Measurements from ENCODE around the gene AP1G2. TPM values are rescaled to one million over a fixed set of nuclear protein-coding genes. Genes with fewer than 3 reads are reported as not detected.

Gene AP1G2
- total RNA-seq, 1 experiment from 2014 or later = 155 TPM

GRCh38 chr14:23602181-23603095 lies 34.8 kb upstream of the AP1G2 start:
- ChIA-PET RAD21 (ENCODE audit: low non-redundant PET in 1 of 2, low total read pairs in 2 of 2, uncharacterized antibody in 2 of 2, unreplicated experiment in 2 of 2) (interaction anchor here in 1 of 2 experiments (0.6 kb wide), 1 partner anchor 297 kb away, joined by 4 read pairs; no protein-coding TSS in a partner anchor), POLR2A (no interaction called here), CTCF (interaction anchor here (1.1 kb wide), 1 partner anchor 14 kb away, joined by 3 read pairs; no protein-coding TSS in a partner anchor)
- H3K4me2 ChIP-seq (ENCODE audit: low read length) = no peak overlapping the region
- H3K9ac ChIP-seq (ENCODE audit: low read length) = no peak overlapping the region
- intact Hi-C loops (cut with micrococcal nuclease) = no loop called here
- no peak for TF ChIP-seq RAD21 (IDR thresholded peaks at IDR 0.05; ENCODE audit: low read depth)
- no peak for TF ChIP-seq YY1 (IDR thresholded peaks at IDR 0.05; ENCODE audit: extremely low read depth, insufficient replicate concordance, low read depth, low read length)
- BruUV-seq (replicated peaks) = no TSS peak
- H3K27me3 ChIP-seq (ENCODE audit: insufficient read depth, low read length) = no peaks in the 10 kb centered on the region
- peaks cover 0 to 6% of the 10 kb centered on the region in 2 experiments; a peak in 1 of 4 replicates for H3K4me1 ChIP-seq (ENCODE audit: control insufficient read depth in 1 of 2, insufficient read depth in 2 of 2, low read length in 2 of 2)
- H3K4me3 ChIP-seq (replicated peaks in 1 of 2; ENCODE audit: low read depth in 1 of 2, low read length in 2 of 2) = no peak overlapping the region
- no peaks in the 10 kb centered on the region for H3K79me2 ChIP-seq (ENCODE audit: insufficient read depth, low read length)
- H3K36me3 ChIP-seq (ENCODE audit: control insufficient read depth in 1 of 2, insufficient read depth in 2 of 2, low read length in 2 of 2) = no peaks in the 10 kb centered on the region
- no peak for ATAC-seq
- H3K9me3 ChIP-seq (ENCODE audit: control insufficient read depth in 1 of 2, insufficient read depth in 1 of 2, low read depth in 1 of 2, low read length in 2 of 2) = no peaks in the 10 kb centered on the region
- no peaks in the 10 kb centered on the region for H4K20me1 ChIP-seq (ENCODE audit: insufficient read depth)
- no peak overlapping the region for H3K27ac ChIP-seq (ENCODE audit: low read depth, low read length)
- no peaks in the 10 kb centered on the region for H3K9me2 ChIP-seq (ENCODE audit: insufficient read depth)
- H2AFZ ChIP-seq (ENCODE audit: low read depth, low read length, poor library complexity, severe bottlenecking) = no peak overlapping the region
- DNase-seq (ENCODE audit: low read depth, low spot score) = no peak

GRCh38 chr14:23601845-23602180 lies 34.2 kb upstream of the AP1G2 start:
- TF ChIP-seq ELF1 (IDR thresholded peaks at IDR 0.05; ENCODE audit: borderline replicate concordance, low read depth) (no peak), EZH2 (IDR thresholded peaks at IDR 0.05) (no peak), YY1 (IDR thresholded peaks at IDR 0.05; ENCODE audit: extremely low read depth, insufficient replicate concordance, low read depth, low read length) (no peak), POLR2AphosphoS5 (IDR thresholded peaks at IDR 0.05; ENCODE audit: low read depth, low read length) (no peak), ATF3 (IDR thresholded peaks at IDR 0.05) (no peak), SRF (IDR thresholded peaks at IDR 0.05; ENCODE audit: low read depth) (no peak), EZH2phosphoT487 (IDR thresholded peaks at IDR 0.05; ENCODE audit: borderline replicate concordance) (no peak), SP1 (IDR thresholded peaks at IDR 0.05; ENCODE audit: low read depth) (no peak), ZFX (IDR thresholded peaks at IDR 0.05) (no peak), ZNF274 (IDR thresholded peaks at IDR 0.05; ENCODE audit: low read depth, low read length) (no peak), SIN3A (IDR thresholded peaks at IDR 0.05; ENCODE audit: low read depth) (no peak), POLR2A (IDR thresholded peaks at IDR 0.05; ENCODE audit: borderline replicate concordance, extremely low read depth, insufficient read depth, insufficient read length) (no peak), RAD21 (IDR thresholded peaks at IDR 0.05; ENCODE audit: low read depth) (no peak)
- DNase-seq (ENCODE audit: low read depth, low spot score) (no peak), ATAC-seq (no peak)
- ChIA-PET POLR2A (no interaction called here), RAD21 (ENCODE audit: low non-redundant PET in 1 of 2, low total read pairs in 2 of 2, uncharacterized antibody in 2 of 2, unreplicated experiment in 2 of 2) (interaction anchor here in 1 of 2 experiments (0.6 kb wide), 1 partner anchor 298 kb away, joined by 4 read pairs; no protein-coding TSS in a partner anchor), CTCF (interaction anchor here (1.1 kb wide), 1 partner anchor 13 kb away, joined by 3 read pairs; no protein-coding TSS in a partner anchor)
- H3K4me1 ChIP-seq (ENCODE audit: control insufficient read depth in 1 of 2, insufficient read depth in 2 of 2, low read length in 2 of 2) = peaks cover 0 to 6% of the 10 kb centered on the region in 2 experiments; a peak in 1 of 4 replicates
- no peak overlapping the region for H3K4me3 ChIP-seq (replicated peaks in 1 of 2; ENCODE audit: low read depth in 1 of 2, low read length in 2 of 2)
- H3K4me2 ChIP-seq (ENCODE audit: low read length) = no peak overlapping the region
- BruUV-seq (replicated peaks) = no TSS peak
- H3K9me2 ChIP-seq (ENCODE audit: insufficient read depth) = no peaks in the 10 kb centered on the region
- H3K36me3 ChIP-seq (ENCODE audit: control insufficient read depth in 1 of 2, insufficient read depth in 2 of 2, low read length in 2 of 2) = no peaks in the 10 kb centered on the region
- intact Hi-C loops (cut with micrococcal nuclease) = no loop called here
- H2AFZ ChIP-seq (ENCODE audit: low read depth, low read length, poor library complexity, severe bottlenecking) = no peak overlapping the region
- no peak overlapping the region for H3K27ac ChIP-seq (ENCODE audit: low read depth, low read length)
- H3K9ac ChIP-seq (ENCODE audit: low read length) = no peak overlapping the region
- H3K79me2 ChIP-seq (ENCODE audit: insufficient read depth, low read length) = no peaks in the 10 kb centered on the region
- H4K20me1 ChIP-seq (ENCODE audit: insufficient read depth) = no peaks in the 10 kb centered on the region
- H3K27me3 ChIP-seq (ENCODE audit: insufficient read depth, low read length) = no peaks in the 10 kb centered on the region
- H3K9me3 ChIP-seq (ENCODE audit: control insufficient read depth in 1 of 2, insufficient read depth in 1 of 2, low read depth in 1 of 2, low read length in 2 of 2) = no peaks in the 10 kb centered on the region
